ENCODE data around the gene LAMB4.

DNA sequence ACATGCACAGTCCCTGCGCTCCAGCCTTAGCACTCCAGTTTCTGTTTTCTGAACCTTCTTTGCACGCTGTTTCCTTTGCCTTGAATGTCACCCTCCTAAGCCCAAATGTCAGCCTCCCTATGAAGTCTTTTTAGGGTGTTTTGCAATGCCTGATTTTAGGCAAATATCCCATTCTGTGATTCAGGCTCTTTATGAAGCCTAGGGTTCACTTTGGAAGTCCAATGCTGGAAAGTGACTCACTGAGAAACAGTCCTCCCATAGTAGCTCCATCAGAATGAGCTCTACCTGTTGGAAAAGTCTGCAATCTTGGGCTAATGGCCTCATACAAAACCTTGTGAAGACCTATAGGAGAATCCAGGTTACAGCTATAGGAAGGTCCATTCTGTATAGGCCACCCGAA lies 5.3 kb downstream of the LAMB4 start:
- TF ChIP-seq EZH2 (IDR thresholded peaks at IDR 0.05; ENCODE audit: insufficient read depth, poor library complexity, severe bottlenecking) (no peak), EZH2phosphoT487 (IDR thresholded peaks at IDR 0.05; ENCODE audit: insufficient read depth, low read depth) (no peak)

Measured in GM23248 (cell line).